ENCODE measurements around the gene PISD. TPM values are rescaled to one million over a fixed set of nuclear protein-coding genes. Genes with fewer than 3 reads are reported as not detected.
"Not testable (repeated sequence)": the region's sequence is repeated elsewhere in the genome, so short reads cannot be mapped to it uniquely, and the experiment has no call there.

Gene PISD
- total RNA-seq, 4 donors from 2014 or later = 15.3 to 19.0 (median 18.5) TPM

DNA sequence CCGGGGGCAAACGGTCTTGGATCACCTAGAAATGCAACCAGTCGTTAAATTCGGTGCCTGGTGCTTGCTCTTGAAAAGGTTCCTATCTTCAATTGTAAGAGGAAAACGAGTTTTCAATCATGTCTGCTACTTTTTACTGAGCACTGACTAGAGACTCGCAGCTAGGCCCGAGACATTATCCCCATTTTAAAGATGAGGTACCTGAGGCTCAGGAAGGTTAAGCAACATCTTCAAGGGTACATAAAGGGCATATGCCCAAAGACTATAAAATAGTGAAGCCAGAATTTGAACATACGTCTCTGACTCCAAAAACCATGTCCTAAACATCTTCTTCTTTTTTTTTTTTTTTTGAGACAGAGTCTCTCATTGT, 638 bp upstream of the PISD start:
- Histone ChIP-seq H3K9me3 (no peaks in the 10 kb centered on the region), H3K36me3 (no peaks in the 10 kb centered on the region), H3K4me3 (peak overlapping the region; percentile 88 to 96 (median 94)), H3K27me3 (no peaks in the 10 kb centered on the region), H3K27ac (peak overlapping the region; percentile 64 to 85 (median 78)), H3K4me1 (peaks cover 16 to 19% of the 10 kb centered on the region in 2 donors)
- ATAC-seq (no peak), DNase-seq (no peak)
- in situ Hi-C loops (cut with MboI; ENCODE audit: low sequenced_read_pairs in 4 of 4) = loop anchor here in 1 of 4 donors (25.0 kb wide), 1 partner anchor 275 kb away; the partner anchor contains the start of gene YWHAH
- no peak for TF ChIP-seq POLR2A (IDR thresholded peaks at IDR 0.05)
- TF ChIP-seq, protein P1, sequence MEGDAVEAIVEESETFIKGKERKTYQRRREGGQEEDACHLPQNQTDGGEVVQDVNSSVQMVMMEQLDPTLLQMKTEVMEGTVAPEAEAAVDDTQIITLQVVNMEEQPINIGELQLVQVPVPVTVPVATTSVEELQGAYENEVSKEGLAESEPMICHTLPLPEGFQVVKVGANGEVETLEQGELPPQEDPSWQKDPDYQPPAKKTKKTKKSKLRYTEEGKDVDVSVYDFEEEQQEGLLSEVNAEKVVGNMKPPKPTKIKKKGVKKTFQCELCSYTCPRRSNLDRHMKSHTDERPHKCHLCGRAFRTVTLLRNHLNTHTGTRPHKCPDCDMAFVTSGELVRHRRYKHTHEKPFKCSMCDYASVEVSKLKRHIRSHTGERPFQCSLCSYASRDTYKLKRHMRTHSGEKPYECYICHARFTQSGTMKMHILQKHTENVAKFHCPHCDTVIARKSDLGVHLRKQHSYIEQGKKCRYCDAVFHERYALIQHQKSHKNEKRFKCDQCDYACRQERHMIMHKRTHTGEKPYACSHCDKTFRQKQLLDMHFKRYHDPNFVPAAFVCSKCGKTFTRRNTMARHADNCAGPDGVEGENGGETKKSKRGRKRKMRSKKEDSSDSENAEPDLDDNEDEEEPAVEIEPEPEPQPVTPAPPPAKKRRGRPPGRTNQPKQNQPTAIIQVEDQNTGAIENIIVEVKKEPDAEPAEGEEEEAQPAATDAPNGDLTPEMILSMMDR (IDR thresholded peaks at IDR 0.05 in 4 of 5, conservative IDR thresholded peaks at IDR 0.05 in 1 of 5) = no peak
- intact Hi-C loops (cut with DNase I; ENCODE audit: low total_unique reads) = loop anchor here (2.0 to 10.0 kb wide), 3 partner anchors 90 to 812 kb away; partner anchors contain the start of genes FBXO7 and YWHAH

DNA sequence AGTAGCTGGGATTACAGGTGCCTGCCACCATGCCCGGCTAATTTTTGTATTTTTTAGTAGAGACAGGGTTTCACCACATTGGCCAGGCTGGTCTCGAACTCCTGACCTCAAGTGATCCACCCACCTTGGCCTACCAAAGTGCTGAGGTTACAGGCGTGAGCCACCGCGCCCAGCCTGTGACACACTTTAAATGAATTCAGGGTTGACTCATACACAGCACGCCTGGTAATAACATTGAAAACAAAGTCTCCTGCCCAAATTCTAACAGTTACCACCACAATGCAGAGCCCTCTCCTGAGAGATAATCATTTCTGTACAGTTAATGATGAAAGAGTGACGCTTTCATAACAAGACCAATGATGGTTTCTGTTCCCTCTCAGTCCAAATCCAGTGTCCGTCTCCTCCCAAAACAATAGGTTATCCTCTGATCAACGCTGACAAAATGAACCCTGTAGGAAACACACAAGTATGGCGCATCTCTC, 1.1 kb downstream of the PISD start:
- not testable (repeated sequence) for H3K9me3 ChIP-seq, H3K36me3 ChIP-seq, DNase-seq, H3K27me3 ChIP-seq, ATAC-seq
- peak overlapping the region in 3 of 4 donors; percentile 77 to 85 (median 78) for H3K27ac ChIP-seq
- intact Hi-C loops (cut with DNase I; ENCODE audit: low total_unique reads) (loop anchor here (10.0 kb wide), 2 partner anchors 284 to 814 kb away; partner anchors contain the start of genes FBXO7 and YWHAH), in situ Hi-C loops (cut with MboI; ENCODE audit: low sequenced_read_pairs in 4 of 4) (loop anchor here in 1 of 4 donors (25.0 kb wide), 1 partner anchor 276 kb away; the partner anchor contains the start of gene YWHAH)
- H3K4me1 ChIP-seq = peaks cover 16 to 19% of the 10 kb centered on the region in 2 donors
- H3K4me3 ChIP-seq = peak overlapping the region; percentile 88 to 96 (median 94)

DNA sequence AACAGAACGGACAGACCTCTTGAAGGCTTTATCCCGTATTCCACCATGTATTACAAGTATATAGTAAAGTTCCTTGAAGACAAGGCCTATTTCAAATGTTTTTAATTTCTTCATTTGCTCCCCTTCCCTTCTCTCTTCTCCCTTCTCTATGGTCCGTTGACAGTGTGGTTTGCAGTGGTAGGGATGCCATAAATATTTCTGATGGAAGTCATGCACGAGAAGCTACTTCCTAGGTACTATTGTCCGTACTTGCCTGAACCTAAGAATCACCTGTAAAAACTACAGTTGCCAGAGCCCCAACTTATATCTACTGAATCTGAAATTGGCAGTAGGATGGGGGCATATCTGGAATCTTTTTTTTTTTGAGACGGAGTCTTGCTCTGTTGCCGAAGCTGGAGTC, 2.8 kb downstream of the PISD start:
- Histone ChIP-seq H3K4me1 (peaks cover 20 to 23% of the 10 kb centered on the region in 2 donors), H3K27ac (no peak overlapping the region), H3K36me3 (no peaks in the 10 kb centered on the region), H3K9me3 (no peaks in the 10 kb centered on the region), H3K27me3 (no peaks in the 10 kb centered on the region), H3K4me3 (no peak overlapping the region)
- in situ Hi-C loops (cut with MboI; ENCODE audit: low sequenced_read_pairs in 4 of 4) = loop anchor here in 1 of 4 donors (25.0 kb wide), 1 partner anchor 278 kb away; the partner anchor contains the start of gene YWHAH
- intact Hi-C loops (cut with DNase I; ENCODE audit: low total_unique reads) = no loop called here
- DNase-seq (no peak), ATAC-seq (no peak)
- TF ChIP-seq, protein P1 (IDR thresholded peaks at IDR 0.05 in 4 of 5, conservative IDR thresholded peaks at IDR 0.05 in 1 of 5) = no peak
- no peak for TF ChIP-seq POLR2A (IDR thresholded peaks at IDR 0.05)

DNA sequence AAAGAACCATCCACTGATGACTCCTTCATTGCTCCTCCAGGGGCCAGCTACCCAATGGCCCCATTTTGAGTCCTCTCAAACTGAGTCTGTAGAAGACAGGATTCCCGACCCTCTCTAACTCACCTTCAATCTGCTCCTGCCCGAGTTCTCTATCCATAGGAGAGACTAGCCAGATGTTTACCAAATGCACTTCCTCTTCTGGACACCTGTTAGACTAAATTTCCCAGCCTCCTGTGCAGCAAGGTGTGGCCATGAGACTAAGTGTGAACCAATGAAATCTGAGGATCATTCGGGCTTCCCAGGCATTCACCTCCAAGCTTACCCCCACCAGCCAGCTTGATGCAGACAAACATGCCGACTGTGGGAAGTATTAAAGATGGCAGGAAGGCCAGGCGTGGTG, 7.6 kb downstream of the PISD start:
- no peak for ATAC-seq
- in situ Hi-C loops (cut with MboI; ENCODE audit: low sequenced_read_pairs in 4 of 4) = loop anchor here in 1 of 4 donors (25.0 kb wide), 1 partner anchor 283 kb away; the partner anchor contains the start of gene YWHAH

DNA sequence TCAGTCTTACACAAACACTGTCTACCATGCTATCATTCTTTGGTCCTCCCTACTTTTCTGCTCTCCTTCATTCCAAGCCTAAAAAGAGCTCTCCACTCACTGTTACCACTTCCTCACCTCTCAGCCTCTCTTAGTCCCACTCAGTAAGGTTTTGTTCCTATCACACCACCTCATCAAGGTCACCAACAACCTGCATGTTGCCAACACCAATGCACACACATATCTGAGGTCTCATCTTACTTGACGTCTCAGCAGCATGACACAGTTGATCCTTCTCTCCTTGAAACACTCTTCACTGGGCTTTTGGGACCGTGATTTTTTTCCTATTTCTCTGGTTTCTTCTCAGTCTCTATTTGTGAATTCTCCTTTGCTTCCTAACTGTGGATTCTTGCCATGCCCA, 8.1 kb downstream of the PISD start:
- Histone ChIP-seq H3K9me3 (no peaks in the 10 kb centered on the region), H3K4me3 (no peak overlapping the region), H3K27ac (peak overlapping the region; percentile 16 to 72 (median 52)), H3K27me3 (no peaks in the 10 kb centered on the region), H3K36me3 (peaks cover 0 to under 1% of the 10 kb centered on the region in 2 donors), H3K4me1 (peaks cover 23 to 32% of the 10 kb centered on the region in 2 donors)
- in situ Hi-C loops (cut with MboI; ENCODE audit: low sequenced_read_pairs in 4 of 4) (loop anchor here in 1 of 4 donors (25.0 kb wide), 1 partner anchor 283 kb away; the partner anchor contains the start of gene YWHAH), intact Hi-C loops (cut with DNase I; ENCODE audit: low total_unique reads) (no loop called here)
- DNase-seq (peak in 1 of 2 donors; percentile 44), ATAC-seq (peak; percentile 61 to 75)
- no peak for TF ChIP-seq POLR2A (IDR thresholded peaks at IDR 0.05)
- TF ChIP-seq, protein P1 (IDR thresholded peaks at IDR 0.05 in 4 of 5, conservative IDR thresholded peaks at IDR 0.05 in 1 of 5) = no peak

More for the DNA sequence above, 7.6 kb downstream of the PISD start:
- Histone ChIP-seq H3K27me3 (no peaks in the 10 kb centered on the region), H3K36me3 (no peaks in the 10 kb centered on the region), H3K4me1 (peaks cover 27 to 32% of the 10 kb centered on the region in 2 donors), H3K9me3 (no peaks in the 10 kb centered on the region), H3K4me3 (no peak overlapping the region), H3K27ac (peak overlapping the region; percentile 16 to 72 (median 52))
- TF ChIP-seq, protein P1 (IDR thresholded peaks at IDR 0.05 in 4 of 5, conservative IDR thresholded peaks at IDR 0.05 in 1 of 5) = no peak
- no peak for TF ChIP-seq POLR2A (IDR thresholded peaks at IDR 0.05)
- intact Hi-C loops (cut with DNase I; ENCODE audit: low total_unique reads) = no loop called here
- DNase-seq = no peak
